Measurements from ENCODE around the gene NBEAL1. TPM values are rescaled to one million over a fixed set of nuclear protein-coding genes. Genes with fewer than 3 reads are reported as not detected.

Gene NBEAL1
- total RNA-seq: 69.1 and 75.4 TPM in 2 replicates

GRCh38 chr2:203014456-203015199 lies at the start of gene NBEAL1:
Gene NBEAL1 (plus strand): TSS chr2:203014875. CDS start chr2:203016385, 1,510 bp downstream.

GRCh38 chr2:203238704-203239526 lies 224.2 kb downstream of the NBEAL1 start, which contains the start of gene CYP20A1:
Gene CYP20A1 (plus strand): TSS chr2:203239018. CDS start chr2:203239063, 45 bp downstream.

Other genes starting within 250 kb of the NBEAL1 start
- gene ICA1L, start 143.1 kb upstream of the NBEAL1 start, total RNA-seq: 4.8 TPM in 2 replicates
- gene WDR12, start 103.2 kb upstream of the NBEAL1 start, total RNA-seq: 44.2 and 56.6 TPM in 2 replicates
- 6.4 and 9.2 TPM in 2 replicates for gene CARF, start 102.6 kb upstream of the NBEAL1 start, total RNA-seq
- gene CYP20A1, start 224.1 kb downstream of the NBEAL1 start, total RNA-seq: 46.0 and 49.4 TPM in 2 replicates

Data from smooth muscle cell of the umbilical artery (primary cell).